K562 (cell line): Measurements from ENCODE around the gene DRD1. TPM values are rescaled to one million over a fixed set of nuclear protein-coding genes. Genes with fewer than 3 reads are reported as not detected.

Experiments used
- ARID3B ChIP-seq: fragments of 250-450 bp; sonication (Bioruptor Pico); IDR thresholded peaks from 2 replicates; pipeline ENCODE4 v1.4.0; 2020; ENCODE audit warnings: borderline replicate concordance
- ATF3 ChIP-seq, 2 experiments: fragments of 450-650 bp in 1 of 2; sonication (generic) in 1 of 2; formaldehyde crosslinking in 1 of 2; IDR thresholded peaks in 1 of 2; conservative IDR thresholded peaks in 1 of 2; 2 replicates each; pipeline versions ENCODE4 v1.6.1 to v1.8.1; 2016 to 2023; ENCODE audit warnings: mild to moderate bottlenecking in 2 of 2, moderate library complexity in 2 of 2, inconsistent platforms in 1 of 2, missing genetic modification reagents in 1 of 2
- BHLHE40 ChIP-seq: IDR thresholded peaks from 2 replicates; pipeline ENCODE4 v1.6.1; 2011; ENCODE audit warnings: low read length, improper control_type of control experiment
- BRF2 ChIP-seq: IDR thresholded peaks from 3 replicates; pipeline ENCODE4 v1.6.1; 2011; ENCODE audit warnings: borderline replicate concordance, mild to moderate bottlenecking; ENCODE audit not compliant: insufficient read length, insufficient read depth
- GATAD2B ChIP-seq: fragments of 450-650 bp; IDR thresholded peaks from 2 replicates; pipeline ENCODE4 v1.6.1; 2017; ENCODE audit warnings: mild to moderate bottlenecking, borderline replicate concordance
- SIX5 ChIP-seq, 2 experiments: IDR thresholded peaks; 2 replicates each; pipeline ENCODE4 v1.6.1; 2011; ENCODE audit warnings: low read length in 2 of 2, borderline replicate concordance in 1 of 2, low read depth in 1 of 2, mild to moderate bottlenecking in 1 of 2, moderate library complexity in 1 of 2; ENCODE audit not compliant: insufficient read depth in 1 of 2
- SMC3 ChIP-seq: conservative IDR thresholded peaks from 2 replicates; pipeline ENCODE4 v1.6.1; 2011; ENCODE audit warnings: low read depth, low read length, improper control_type of control experiment; ENCODE audit not compliant: insufficient read depth
- ZNF318 ChIP-seq, 2 experiments: fragments of 450-650 bp; IDR thresholded peaks; 2 replicates each; pipeline ENCODE4 v1.6.1; 2016; ENCODE audit warnings: mild to moderate bottlenecking in 2 of 2, borderline replicate concordance in 1 of 2, low read depth in 1 of 2, moderate library complexity in 1 of 2
- ZNF699 ChIP-seq: fragments of 250-450 bp; sonication (Bioruptor Pico); IDR thresholded peaks from 2 replicates; pipeline ENCODE4 v1.8.0; 2021; ENCODE audit warnings: mild to moderate bottlenecking, moderate library complexity; ENCODE audit not compliant: insufficient replicate concordance
- polyA plus RNA-seq, 8 experiments: library from polyadenylated mRNA; depleted of rRNA in 4 of 8; stranded (reverse) in 5 of 8; unstranded in 3 of 8; fragments of >200 nt; fragmentation: Nextera tagmentation in 2 of 8; fragmentation: Illumina TruSeq in 1 of 8; extraction: Ambion mirVana in 2 of 8; extraction: Trizol in 1 of 8; gene quantifications; 2 replicates each; pipeline versions ENCODE4 v1.2.1 to v1.2.3, GENCODE V29; 2011 to 2014; ENCODE audit warnings: inconsistent platforms in 1 of 8, missing spikeins in 1 of 8
- total RNA-seq, 7 experiments: library from RNA; depleted of rRNA in 6 of 7; stranded (reverse); fragments of >200 nt in 6 of 7; fragmentation: Illumina TruSeq in 2 of 7; extraction: Trizol in 2 of 7; gene quantifications; 2 replicates each; pipeline versions ENCODE4 v1.2.1 to v1.2.3, GENCODE V29; 2011 to 2021; ENCODE audit warnings: low replicate concordance in 1 of 7

DRD1 gene
- total and polyA plus RNA-seq, 9 of the 15 experiments (the other 6 are each of a cell fraction or from before 2014, with no cell fraction given) = not detected

GRCh38 chr5:175464074-175464941, 20.3 kb upstream of the DRD1 start (continued):
- no peak for TF ChIP-seq ZNF318 (IDR thresholded peaks at IDR 0.05; ENCODE audit: borderline replicate concordance in 1 of 2, low read depth in 1 of 2)
- no peak for TF ChIP-seq SIX5 (IDR thresholded peaks at IDR 0.05; ENCODE audit: borderline replicate concordance in 1 of 2, insufficient read depth in 1 of 2, low read depth in 1 of 2, low read length in 2 of 2)
- no peak for TF ChIP-seq BRF2
- no peak for TF ChIP-seq ARID3B (CRISPR knock-in tag)
- no peak for TF ChIP-seq ZNF699 (CRISPR knock-in tag)
- 0 out of 2 replicates have a peak, but pooled peaks have one; percentile 19 for TF ChIP-seq SMC3
- TF ChIP-seq ATF3 (IDR thresholded peaks at IDR 0.05) = no peak
- no peak for TF ChIP-seq ATF3 (CRISPR knock-in tag; conservative IDR thresholded peaks at IDR 0.05)
- no peak for TF ChIP-seq BHLHE40
- no peak for TF ChIP-seq GATAD2B
